Ishikawa (cell line): Measurements from ENCODE around the gene VDR.

Source experiments
- EGR1 ChIP-seq: IDR thresholded peaks from 2 replicates; pipeline ENCODE4 v1.6.1; 2012
- EP300 ChIP-seq: IDR thresholded peaks from 2 replicates; pipeline ENCODE4 v1.6.1; 2012; ENCODE audit warnings: borderline replicate concordance
- MAX ChIP-seq: IDR thresholded peaks from 2 replicates; pipeline ENCODE4 v1.6.1; 2012
- RAD21 ChIP-seq: IDR thresholded peaks from 2 replicates; pipeline ENCODE4 v1.6.1; 2012; ENCODE audit warnings: low read depth
- TAF1 ChIP-seq: IDR thresholded peaks from 2 replicates; pipeline ENCODE4 v1.6.1; 2012; ENCODE audit warnings: low read depth, mild to moderate bottlenecking
- USF1 ChIP-seq: IDR thresholded peaks from 2 replicates; pipeline ENCODE4 v1.6.1; 2012
- TF ChIP-seq, protein P1 (sequence below): IDR thresholded peaks from 2 replicates; pipeline ENCODE4 v1.6.1; 2012; ENCODE audit warnings: low read depth, mild to moderate bottlenecking

GRCh38 chr12:47850153-47851084, 54.4 kb downstream of the VDR start:
- no peak for TF ChIP-seq TAF1
- no peak for TF ChIP-seq EP300
- no peak for TF ChIP-seq MAX
- no peak for TF ChIP-seq EGR1
- TF ChIP-seq RAD21, result no peak
- TF ChIP-seq USF1, result no peak
- TF ChIP-seq, protein P1, sequence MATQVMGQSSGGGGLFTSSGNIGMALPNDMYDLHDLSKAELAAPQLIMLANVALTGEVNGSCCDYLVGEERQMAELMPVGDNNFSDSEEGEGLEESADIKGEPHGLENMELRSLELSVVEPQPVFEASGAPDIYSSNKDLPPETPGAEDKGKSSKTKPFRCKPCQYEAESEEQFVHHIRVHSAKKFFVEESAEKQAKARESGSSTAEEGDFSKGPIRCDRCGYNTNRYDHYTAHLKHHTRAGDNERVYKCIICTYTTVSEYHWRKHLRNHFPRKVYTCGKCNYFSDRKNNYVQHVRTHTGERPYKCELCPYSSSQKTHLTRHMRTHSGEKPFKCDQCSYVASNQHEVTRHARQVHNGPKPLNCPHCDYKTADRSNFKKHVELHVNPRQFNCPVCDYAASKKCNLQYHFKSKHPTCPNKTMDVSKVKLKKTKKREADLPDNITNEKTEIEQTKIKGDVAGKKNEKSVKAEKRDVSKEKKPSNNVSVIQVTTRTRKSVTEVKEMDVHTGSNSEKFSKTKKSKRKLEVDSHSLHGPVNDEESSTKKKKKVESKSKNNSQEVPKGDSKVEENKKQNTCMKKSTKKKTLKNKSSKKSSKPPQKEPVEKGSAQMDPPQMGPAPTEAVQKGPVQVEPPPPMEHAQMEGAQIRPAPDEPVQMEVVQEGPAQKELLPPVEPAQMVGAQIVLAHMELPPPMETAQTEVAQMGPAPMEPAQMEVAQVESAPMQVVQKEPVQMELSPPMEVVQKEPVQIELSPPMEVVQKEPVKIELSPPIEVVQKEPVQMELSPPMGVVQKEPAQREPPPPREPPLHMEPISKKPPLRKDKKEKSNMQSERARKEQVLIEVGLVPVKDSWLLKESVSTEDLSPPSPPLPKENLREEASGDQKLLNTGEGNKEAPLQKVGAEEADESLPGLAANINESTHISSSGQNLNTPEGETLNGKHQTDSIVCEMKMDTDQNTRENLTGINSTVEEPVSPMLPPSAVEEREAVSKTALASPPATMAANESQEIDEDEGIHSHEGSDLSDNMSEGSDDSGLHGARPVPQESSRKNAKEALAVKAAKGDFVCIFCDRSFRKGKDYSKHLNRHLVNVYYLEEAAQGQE, result no peak
